IMR-90 (cell line): ENCODE results near the gene ZNF200. TPM values are rescaled to one million over a fixed set of nuclear protein-coding genes. Genes with fewer than 3 reads are reported as not detected.

Experiments used
- ATAC-seq: fragments of 200-7000 bp; cut with Tn5 transposase; 2 replicates; pipeline ENCODE4 v1.9.1; 2020; ENCODE audit warnings: low read depth, mild to moderate bottlenecking, moderate library complexity
- BruUV-seq: library from RNA; stranded (reverse); fragments of 400-500 nt; replicated peaks from 2 replicates; lab custom pipeline; 2021; lab: Mats Ljungman, UMichigan
- CTCF ChIA-PET: fragments of 300-600 bp; formaldehyde crosslinking; extraction: SDS; loops from one replicate; lab custom pipeline; 2021; ENCODE audit warnings: antibody characterized with exemption; lab: Yijun Ruan, JAX
- POLR2A ChIA-PET: fragments of 300-600 bp; sonication (Branson Sonifier 250); formaldehyde crosslinking; loops from one replicate; lab custom pipeline; 2022; ENCODE audit warnings: antibody characterized with exemption; ENCODE audit not compliant: unreplicated experiment; lab: Charles Lee
- DNase-seq: peaks from one replicate; pipeline ENCODE4 v3.0.0; 2013
- H2AFZ ChIP-seq: replicated peaks from 2 replicates; pipeline ENCODE3; 2013; ENCODE audit warnings: low read length, mild to moderate bottlenecking; ENCODE audit not compliant: poor library complexity
- H2AK5ac ChIP-seq: 2 replicates; pipeline ENCODE4 v1.6.1; 2013; ENCODE audit warnings: low read depth, low read length, inconsistent platforms
- H2AK9ac ChIP-seq: replicated peaks from 2 replicates; pipeline ENCODE3; 2013; ENCODE audit warnings: mild to moderate bottlenecking, low read depth, low read length, moderate library complexity; ENCODE audit not compliant: poor library complexity
- H2BK120ac ChIP-seq: 2 replicates; pipeline ENCODE4 v1.6.1; 2013; ENCODE audit warnings: low read depth, low read length, inconsistent platforms
- H2BK15ac ChIP-seq: 3 replicates; pipeline ENCODE4 v1.6.1; 2013; ENCODE audit warnings: low read depth, low read length, inconsistent platforms
- H2BK20ac ChIP-seq: 2 replicates; pipeline ENCODE4 v1.6.1; 2013; ENCODE audit warnings: low read depth, mild to moderate bottlenecking, inconsistent platforms, low read length, moderate library complexity
- H2BK5ac ChIP-seq: 2 replicates; pipeline ENCODE4 v1.6.1; 2013; ENCODE audit warnings: mild to moderate bottlenecking, low read depth, low read length, inconsistent platforms; ENCODE audit not compliant: poor library complexity, severe bottlenecking
- H3K14ac ChIP-seq: replicated peaks from 2 replicates; pipeline ENCODE4 v1.6.1; 2013; ENCODE audit warnings: low read depth, low read length, inconsistent platforms
- H3K18ac ChIP-seq: 2 replicates; pipeline ENCODE4 v1.6.1; 2013; ENCODE audit warnings: low read depth, low read length, control low read depth
- H3K23ac ChIP-seq: 2 replicates; pipeline ENCODE4 v1.6.1; 2013; ENCODE audit warnings: low read depth, low read length, inconsistent platforms
- H3K27ac ChIP-seq: 2 replicates; pipeline ENCODE4 v1.5.1; 2013; ENCODE audit warnings: mild to moderate bottlenecking, control low read depth, low read length; ENCODE audit not compliant: insufficient read depth
- H3K27me3 ChIP-seq: 2 replicates; pipeline ENCODE4 v1.6.1; 2013; ENCODE audit warnings: low read length; ENCODE audit not compliant: control insufficient read depth, insufficient read depth
- H3K36me3 ChIP-seq: 2 replicates; pipeline ENCODE4 v1.6.1; 2013; ENCODE audit warnings: low read length, mixed read lengths; ENCODE audit not compliant: control insufficient read depth, insufficient read depth
- H3K4ac ChIP-seq: 2 replicates; pipeline ENCODE4 v1.6.1; 2013; ENCODE audit warnings: low read depth, low read length, inconsistent platforms
- H3K4me1 ChIP-seq: 2 replicates; pipeline ENCODE4 v1.6.1; 2013; ENCODE audit warnings: low read length, mixed read lengths; ENCODE audit not compliant: control insufficient read depth, insufficient read depth
- H3K4me2 ChIP-seq: 2 replicates; pipeline ENCODE4 v1.6.1; 2013; ENCODE audit warnings: low read depth, mild to moderate bottlenecking, control low read depth, low read length, moderate library complexity
- H3K4me3 ChIP-seq: 2 replicates; pipeline ENCODE4 v1.5.1; 2013; ENCODE audit warnings: low read depth, mild to moderate bottlenecking, control low read depth, low read length, moderate library complexity; ENCODE audit not compliant: insufficient read depth
- H3K56ac ChIP-seq: 2 replicates; pipeline ENCODE4 v1.6.1; 2013; ENCODE audit warnings: low read length, inconsistent platforms; ENCODE audit not compliant: insufficient read depth; ENCODE audit errors: extremely low read depth
- H3K79me1 ChIP-seq, 2 experiments: 2 replicates each; pipeline ENCODE4 v1.6.1; 2013; ENCODE audit warnings: low read length in 2 of 2, inconsistent platforms in 1 of 2, low read depth in 1 of 2
- H3K9ac ChIP-seq: 2 replicates; pipeline ENCODE4 v1.6.1; 2013; ENCODE audit warnings: low read depth, low read length, control low read depth
- H3K9me1 ChIP-seq: 2 replicates; pipeline ENCODE4 v1.6.1; 2013; ENCODE audit warnings: low read length, inconsistent platforms; ENCODE audit not compliant: insufficient read depth
- H3K9me3 ChIP-seq: 2 replicates; pipeline ENCODE4 v1.6.1; 2013; ENCODE audit warnings: low read length; ENCODE audit not compliant: control insufficient read depth, insufficient read depth
- H4K20me1 ChIP-seq: 2 replicates; pipeline ENCODE4 v1.6.1; 2013; ENCODE audit warnings: low read length, inconsistent platforms; ENCODE audit not compliant: insufficient read depth
- H4K5ac ChIP-seq: 2 replicates; pipeline ENCODE4 v1.6.1; 2013; ENCODE audit warnings: mild to moderate bottlenecking, low read depth, low read length, control low read depth
- H4K8ac ChIP-seq, 2 experiments: 2 replicates each; pipeline ENCODE4 v1.6.1; 2013; ENCODE audit warnings: low read depth in 2 of 2, low read length in 2 of 2, control low read depth in 1 of 2, inconsistent platforms in 1 of 2
- H4K91ac ChIP-seq: 2 replicates; pipeline ENCODE4 v1.6.1; 2013; ENCODE audit warnings: low read depth, low read length, inconsistent platforms; ENCODE audit not compliant: insufficient read depth
- BHLHE40 ChIP-seq: fragments of 150-350 bp; IDR thresholded peaks from 2 replicates; pipeline ENCODE4 v1.6.1; 2016; ENCODE audit warnings: mild to moderate bottlenecking, low read depth, low read length
- CEBPB ChIP-seq: IDR thresholded peaks from 2 replicates; pipeline ENCODE4 v1.6.1; 2012; ENCODE audit warnings: low read depth, low read length, improper control_type of control experiment
- CHD1 ChIP-seq: IDR thresholded peaks from 2 replicates; pipeline ENCODE4 v1.6.1; 2012; ENCODE audit warnings: low read depth, low read length, improper control_type of control experiment
- ELK1 ChIP-seq: fragments of 150-350 bp; IDR thresholded peaks from 2 replicates; pipeline ENCODE4 v1.6.1; 2016; ENCODE audit warnings: low read depth, mild to moderate bottlenecking, low read length, moderate library complexity, borderline replicate concordance
- FOS ChIP-seq: fragments of 150-350 bp; IDR thresholded peaks from 2 replicates; pipeline ENCODE4 v1.6.1; 2016; ENCODE audit warnings: low read depth, low read length
- MAFK ChIP-seq: IDR thresholded peaks from 2 replicates; pipeline ENCODE4 v1.6.1; 2012; ENCODE audit warnings: low read depth, low read length, improper control_type of control experiment
- MAZ ChIP-seq: IDR thresholded peaks from 2 replicates; pipeline ENCODE4 v1.6.1; 2012; ENCODE audit warnings: low read depth, mild to moderate bottlenecking, low read length, improper control_type of control experiment, moderate library complexity, borderline replicate concordance
- MXI1 ChIP-seq: IDR thresholded peaks from 2 replicates; pipeline ENCODE4 v1.6.1; 2012; ENCODE audit warnings: low read depth, mild to moderate bottlenecking, low read length, moderate library complexity, borderline replicate concordance
- NFE2L2 ChIP-seq: fragments of 150-350 bp; IDR thresholded peaks from 2 replicates; pipeline ENCODE4 v1.6.1; 2016; ENCODE audit warnings: low read depth, mild to moderate bottlenecking, low read length
- POLR2A ChIP-seq: IDR thresholded peaks from 2 replicates; pipeline ENCODE4 v1.6.1; 2012; ENCODE audit warnings: mild to moderate bottlenecking, low read depth, low read length
- RAD21 ChIP-seq: IDR thresholded peaks from 2 replicates; pipeline ENCODE4 v1.6.1; 2012; ENCODE audit warnings: low read length, improper control_type of control experiment
- RCOR1 ChIP-seq: IDR thresholded peaks from 2 replicates; pipeline ENCODE4 v1.6.1; 2012; ENCODE audit warnings: mild to moderate bottlenecking, low read length, improper control_type of control experiment; ENCODE audit not compliant: insufficient replicate concordance
- RFX5 ChIP-seq: IDR thresholded peaks from 2 replicates; pipeline ENCODE4 v1.8.0; 2012; ENCODE audit warnings: low read depth, mild to moderate bottlenecking, low read length, moderate library complexity
- SMC3 ChIP-seq: fragments of 150-350 bp; IDR thresholded peaks from 2 replicates; pipeline ENCODE4 v1.6.1; 2016; ENCODE audit warnings: low read depth, mild to moderate bottlenecking, antibody characterized with exemption, low read length, moderate library complexity
- WGBS, 2 experiments: methylation state at CpG; one replicate each; pipeline versions ENCODE4 v1.1.5 to v1.1.7; 2013; ENCODE audit warnings: missing lambda C conversion rate in 2 of 2; ENCODE audit not compliant: insufficient read length in 1 of 2; ENCODE audit errors: extremely low coverage in 2 of 2; 5-methylcytosine and 5-hydroxymethylcytosine counted together
- dilution Hi-C: fragments of 300-500 bp; cut with HindIII; formaldehyde crosslinking; loops from one replicate; pipeline ENCODE4 v1.14.3; 2018; ENCODE audit warnings: low sequenced_read_pairs; ENCODE audit not compliant: unreplicated experiment
- in situ Hi-C: fragments of 300-500 bp; cut with MboI; formaldehyde crosslinking; loops from 3 replicates; pipeline ENCODE4 v1.14.3; 2019; ENCODE audit warnings: low sequenced_read_pairs, inconsistent platforms, mixed read lengths
- intact Hi-C: fragments of 100-400 bp; cut with micrococcal nuclease; formaldehyde crosslinking; loops from 2 replicates; pipeline ENCODE4 v1.10.0; 2022
- polyA plus RNA-seq, 3 experiments: library from polyadenylated mRNA; depleted of rRNA; stranded (reverse); fragments of >200 nt; gene quantifications; 2 replicates each; pipeline ENCODE4 v1.2.3, GENCODE V29; 2012; ENCODE audit warnings: low replicate concordance in 1 of 3
- total RNA-seq: library from RNA; depleted of rRNA; stranded (reverse); fragments of >200 nt; gene quantifications from 2 replicates; pipeline ENCODE4 v1.2.3, GENCODE V29; 2012
- TF ChIP-seq, protein P1 (sequence below): fragments of 150-350 bp; IDR thresholded peaks from 2 replicates; pipeline ENCODE4 v1.6.1; 2017; ENCODE audit warnings: mild to moderate bottlenecking, antibody characterized with exemption, low read length, low read depth
- TF ChIP-seq, protein P2 (sequence below): conservative IDR thresholded peaks from 2 replicates; pipeline ENCODE4 v1.5.1; 2012; ENCODE audit warnings: mild to moderate bottlenecking, low read depth, low read length, improper control_type of control experiment

Gene ZNF200
- total and polyA plus RNA-seq, 2 of the 4 experiments (the other 2 are of a cell fraction) = 3.7 to 7.5 TPM

- no peak overlapping the region for H2AK9ac ChIP-seq
- intact Hi-C loops (loop anchor here (2.0 to 5.0 kb wide), 2 partner anchors 72 to 311 kb away; partner anchors contain the start of gene CLUAP1), in situ Hi-C loops (no loop called here)
Measured at GRCh38 chr16:3189869-3190268, 45.1 kb downstream of the ZNF200 start.

More at GRCh38 chr16:3189869-3190268, 45.1 kb downstream of the ZNF200 start:
- DNase-seq (no peak), ATAC-seq (no peak)
- H2AFZ ChIP-seq = peak overlapping the region; percentile 18
- H3K4ac ChIP-seq = no peak overlapping the region
- dilution Hi-C loops = no loop called here
- no peaks in the 10 kb centered on the region for H3K36me3 ChIP-seq
- no peak overlapping the region for H3K56ac ChIP-seq
- peaks cover 2% of the 10 kb centered on the region for H4K20me1 ChIP-seq
- H4K91ac ChIP-seq = no peak overlapping the region
- no peak for TF ChIP-seq RFX5
- TF ChIP-seq, protein P1, sequence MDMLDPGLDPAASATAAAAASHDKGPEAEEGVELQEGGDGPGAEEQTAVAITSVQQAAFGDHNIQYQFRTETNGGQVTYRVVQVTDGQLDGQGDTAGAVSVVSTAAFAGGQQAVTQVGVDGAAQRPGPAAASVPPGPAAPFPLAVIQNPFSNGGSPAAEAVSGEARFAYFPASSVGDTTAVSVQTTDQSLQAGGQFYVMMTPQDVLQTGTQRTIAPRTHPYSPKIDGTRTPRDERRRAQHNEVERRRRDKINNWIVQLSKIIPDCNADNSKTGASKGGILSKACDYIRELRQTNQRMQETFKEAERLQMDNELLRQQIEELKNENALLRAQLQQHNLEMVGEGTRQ = no peak
- no peak for TF ChIP-seq RCOR1
- TF ChIP-seq CHD1 = no peak
- TF ChIP-seq BHLHE40 = no peak
- no peak for TF ChIP-seq RAD21
- no peak for TF ChIP-seq FOS
- no peak for TF ChIP-seq SMC3
- TF ChIP-seq MAFK = no peak
- TF ChIP-seq MAZ = no peak
- no peak for TF ChIP-seq MXI1
- TF ChIP-seq ELK1 = no peak
- TF ChIP-seq NFE2L2 = no peak
- TF ChIP-seq, protein P2, sequence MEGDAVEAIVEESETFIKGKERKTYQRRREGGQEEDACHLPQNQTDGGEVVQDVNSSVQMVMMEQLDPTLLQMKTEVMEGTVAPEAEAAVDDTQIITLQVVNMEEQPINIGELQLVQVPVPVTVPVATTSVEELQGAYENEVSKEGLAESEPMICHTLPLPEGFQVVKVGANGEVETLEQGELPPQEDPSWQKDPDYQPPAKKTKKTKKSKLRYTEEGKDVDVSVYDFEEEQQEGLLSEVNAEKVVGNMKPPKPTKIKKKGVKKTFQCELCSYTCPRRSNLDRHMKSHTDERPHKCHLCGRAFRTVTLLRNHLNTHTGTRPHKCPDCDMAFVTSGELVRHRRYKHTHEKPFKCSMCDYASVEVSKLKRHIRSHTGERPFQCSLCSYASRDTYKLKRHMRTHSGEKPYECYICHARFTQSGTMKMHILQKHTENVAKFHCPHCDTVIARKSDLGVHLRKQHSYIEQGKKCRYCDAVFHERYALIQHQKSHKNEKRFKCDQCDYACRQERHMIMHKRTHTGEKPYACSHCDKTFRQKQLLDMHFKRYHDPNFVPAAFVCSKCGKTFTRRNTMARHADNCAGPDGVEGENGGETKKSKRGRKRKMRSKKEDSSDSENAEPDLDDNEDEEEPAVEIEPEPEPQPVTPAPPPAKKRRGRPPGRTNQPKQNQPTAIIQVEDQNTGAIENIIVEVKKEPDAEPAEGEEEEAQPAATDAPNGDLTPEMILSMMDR = no peak
- TF ChIP-seq POLR2A = no peak
- no peak for TF ChIP-seq CEBPB
- BruUV-seq = no TSS peak
- no peak overlapping the region for H3K27ac ChIP-seq
- H3K14ac ChIP-seq = no peak overlapping the region
- no peaks in the 10 kb centered on the region for H3K9me1 ChIP-seq
- H3K4me3 ChIP-seq = peak overlapping the region; percentile 58; the same call in 1 of the 2 replicates
- H2BK120ac ChIP-seq = no peak overlapping the region
- H3K18ac ChIP-seq = no peak overlapping the region
- peaks cover 2% of the 10 kb centered on the region; the same call in 1 of the 2 replicates for H3K4me1 ChIP-seq
- H3K9me3 ChIP-seq = no peaks in the 10 kb centered on the region
- H4K8ac ChIP-seq = no peak overlapping the region
- H4K5ac ChIP-seq = no peak overlapping the region
- no peak overlapping the region for H3K23ac ChIP-seq
- ChIA-PET POLR2A (interaction anchor here (0.6 kb wide), 1 partner anchor 14 kb away, joined by 10 read pairs; no protein-coding TSS in a partner anchor), CTCF (no interaction called here)
- H3K27me3 ChIP-seq = peaks cover 5% of the 10 kb centered on the region; the same call in 1 of the 2 replicates
- no peak overlapping the region for H2BK15ac ChIP-seq
- no peak overlapping the region for H2BK20ac ChIP-seq
- no peak overlapping the region for H2AK5ac ChIP-seq
- no CpG with 5 or more reads among the region's 11 CpGs for WGBS, 2 experiments
- H2BK5ac ChIP-seq = no peak overlapping the region
- no peak overlapping the region for H3K9ac ChIP-seq
- H3K79me1 ChIP-seq = no peaks in the 10 kb centered on the region
- peak overlapping the region; percentile 81 for H3K4me2 ChIP-seq
